Gastroesophageal sphincter (tissue), 4 donors: Measurements from ENCODE around the gene PPAN. TPM values are rescaled to one million over a fixed set of nuclear protein-coding genes. Genes with fewer than 3 reads are reported as not detected.

Source experiments
- ATAC-seq: fragments of 150-250 bp; one replicate; pipeline ENCODE4 v1.9.1; 2016; ENCODE audit warnings: mild to moderate bottlenecking, moderate library complexity
- H3K27ac ChIP-seq, 4 donors: fragments of 200-600 bp; sonication (generic) in 3 of 4; 1 replicate in 3 of 4; 2 replicates in 1 of 4; pipeline ENCODE4 v1.5.1; 2016 to 2019
- H3K27me3 ChIP-seq: fragments of 200-600 bp; sonication (generic); one replicate; pipeline ENCODE4 v1.5.1; 2019
- H3K36me3 ChIP-seq, 2 donors: fragments of 200-600 bp; sonication (generic); one replicate each; pipeline ENCODE4 v1.5.1; 2019; ENCODE audit warnings: control low read depth in 1 of 2
- H3K4me1 ChIP-seq, 3 donors: fragments of 200-600 bp; sonication (generic); 1 replicate in 2 of 3; 2 replicates in 1 of 3; pipeline ENCODE4 v1.5.1; 2016 to 2019; ENCODE audit warnings: control low read depth in 2 of 3
- H3K4me3 ChIP-seq, 2 donors: fragments of 200-600 bp; sonication (generic); one replicate each; pipeline ENCODE4 v1.5.1; 2019; ENCODE audit warnings: mild to moderate bottlenecking in 1 of 2, moderate library complexity in 1 of 2
- H3K9me3 ChIP-seq, 3 donors: fragments of 200-600 bp; sonication (generic); one replicate each; pipeline ENCODE4 v1.5.1; 2017 to 2019; ENCODE audit warnings: control low read depth in 2 of 3
- CTCF ChIP-seq, 4 experiments: fragments of 200-600 bp in 2 of 4; fragments of 450-650 bp in 2 of 4; sonication (generic) in 1 of 4; IDR thresholded peaks; one replicate each; pipeline ENCODE4 v1.5.1; 2017 to 2019; ENCODE audit warnings: antibody characterized with exemption in 4 of 4, mild to moderate bottlenecking in 2 of 4, moderate library complexity in 2 of 4
- EP300 ChIP-seq: sonication (generic); formaldehyde crosslinking; IDR thresholded peaks from one replicate; pipeline ENCODE4 v1.6.1; 2017; ENCODE audit warnings: antibody characterized with exemption, mild to moderate bottlenecking
- POLR2A ChIP-seq, 2 donors: fragments of 450-650 bp; IDR thresholded peaks; one replicate each; pipeline ENCODE4 v1.6.1; 2017; ENCODE audit warnings: antibody characterized with exemption in 2 of 2, mild to moderate bottlenecking in 2 of 2, moderate library complexity in 1 of 2
- POLR2AphosphoS5 ChIP-seq: sonication (generic); formaldehyde crosslinking; IDR thresholded peaks from one replicate; pipeline ENCODE4 v1.6.1; 2017; ENCODE audit warnings: antibody characterized with exemption
- WGBS, 2 donors: methylation state at CpG; one replicate each; pipeline ENCODE4 v1.1.5; 2018; ENCODE audit warnings: low coverage in 1 of 2; 5-methylcytosine and 5-hydroxymethylcytosine counted together
- total RNA-seq, 4 donors: library from RNA; depleted of rRNA; stranded (reverse); fragments of >200 nt; gene quantifications; one replicate each; pipeline ENCODE4 v1.1.0, GENCODE V29; 2016

PPAN gene
- total RNA-seq, 4 donors from 2014 or later, result 22.7 to 40.3 (median 31.5) TPM

- Histone ChIP-seq H3K4me1 (peaks cover 0 to 17% (median 0%) of the 10 kb centered on the region in 3 donors), H3K27me3 (no peaks in the 10 kb centered on the region), H3K9me3 (no peaks in the 10 kb centered on the region), H3K4me3 (peak overlapping the region; percentile 20 to 57), H3K36me3 (peaks cover 0 to 26% of the 10 kb centered on the region in 2 donors), H3K27ac (peak overlapping the region in 3 of 4 donors; percentile 81 to 85 (median 84))
- ATAC-seq, result peak; percentile 93
- WGBS, 2 donors, result 0% methylated on average over 1 of the region's 97 CpGs; no CpG with 5 or more reads in 1 of the 2 donors
- peak; percentile 17 for TF ChIP-seq POLR2AphosphoS5
- peak; percentile 41 to 55 for TF ChIP-seq POLR2A (IDR thresholded peaks at IDR 0.05)
- TF ChIP-seq CTCF (IDR thresholded peaks at IDR 0.05), result no peak
- no peak for TF ChIP-seq EP300
These were observed 10.1 kb upstream of the PPAN start for GRCh38 chr19:10095948-10096614.

- no peak for ATAC-seq
- H3K27me3 ChIP-seq, result no peaks in the 10 kb centered on the region
- peaks cover 0 to 17% (median 0%) of the 10 kb centered on the region in 3 donors for H3K4me1 ChIP-seq
- H3K36me3 ChIP-seq, result peaks cover 0 to 21% of the 10 kb centered on the region in 2 donors
- TF ChIP-seq CTCF (IDR thresholded peaks at IDR 0.05) (no peak), EP300 (no peak), POLR2A (IDR thresholded peaks at IDR 0.05) (no peak), POLR2AphosphoS5 (no peak)
- 28% methylated on average over 10 of the region's 26 CpGs; no CpG with 5 or more reads in 1 of the 2 donors for WGBS, 2 donors
- no peaks in the 10 kb centered on the region for H3K9me3 ChIP-seq
- peak overlapping the region in 3 of 4 donors; percentile 74 to 85 (median 81) for H3K27ac ChIP-seq
- H3K4me3 ChIP-seq, result peak overlapping the region; percentile 20 to 57
These were observed 9.6 kb upstream of the PPAN start for GRCh38 chr19:10096615-10096963.

GRCh38 chr19:10100163-10100785 lies 5.9 kb upstream of the PPAN start:
- Histone ChIP-seq H3K4me1 (peaks cover 0 to 15% (median 0%) of the 10 kb centered on the region in 3 donors), H3K4me3 (no peak overlapping the region), H3K27ac (no peak overlapping the region), H3K9me3 (no peaks in the 10 kb centered on the region), H3K36me3 (no peaks in the 10 kb centered on the region), H3K27me3 (no peaks in the 10 kb centered on the region)
- no peak for TF ChIP-seq POLR2A (IDR thresholded peaks at IDR 0.05)
- no peak for TF ChIP-seq EP300
- TF ChIP-seq POLR2AphosphoS5, result no peak
- TF ChIP-seq CTCF (IDR thresholded peaks at IDR 0.05), result no peak
- ATAC-seq, result no peak
- 71 to 89% methylated on average over 2 to 3 of the region's 5 CpGs for WGBS, 2 donors

GRCh38 chr19:10102787-10103236 lies 3.4 kb upstream of the PPAN start:
- Histone ChIP-seq H3K4me1 (peaks cover 0 to 21% (median 10%) of the 10 kb centered on the region in 3 donors), H3K36me3 (peaks cover 0 to 7% of the 10 kb centered on the region in 2 donors), H3K9me3 (no peaks in the 10 kb centered on the region), H3K27me3 (no peaks in the 10 kb centered on the region), H3K27ac (no peak overlapping the region), H3K4me3 (no peak overlapping the region)
- no peak for ATAC-seq
- 40 to 52% methylated on average over 1 to 2 of the region's 7 CpGs for WGBS, 2 donors
- no peak for TF ChIP-seq CTCF (IDR thresholded peaks at IDR 0.05)
- no peak for TF ChIP-seq EP300
- no peak for TF ChIP-seq POLR2AphosphoS5
- TF ChIP-seq POLR2A (IDR thresholded peaks at IDR 0.05), result no peak

- no peak for ATAC-seq
- Histone ChIP-seq H3K36me3 (peaks cover 0 to 20% of the 10 kb centered on the region in 2 donors), H3K27ac (no peak overlapping the region), H3K4me1 (peaks cover 0 to 25% (median 10%) of the 10 kb centered on the region in 3 donors), H3K9me3 (no peaks in the 10 kb centered on the region), H3K4me3 (no peak overlapping the region), H3K27me3 (no peaks in the 10 kb centered on the region)
- no peak for TF ChIP-seq POLR2AphosphoS5
- no peak for TF ChIP-seq EP300
- TF ChIP-seq CTCF (IDR thresholded peaks at IDR 0.05), result no peak
These were observed 2.0 kb upstream of the PPAN start for GRCh38 chr19:10104130-10104513.
